ENCODE data around the gene SHISA2.
"Not testable (repeated sequence)": the region's sequence is repeated elsewhere in the genome, so short reads cannot be mapped to it uniquely, and the experiment has no call there.

SHISA2 gene

DNA sequence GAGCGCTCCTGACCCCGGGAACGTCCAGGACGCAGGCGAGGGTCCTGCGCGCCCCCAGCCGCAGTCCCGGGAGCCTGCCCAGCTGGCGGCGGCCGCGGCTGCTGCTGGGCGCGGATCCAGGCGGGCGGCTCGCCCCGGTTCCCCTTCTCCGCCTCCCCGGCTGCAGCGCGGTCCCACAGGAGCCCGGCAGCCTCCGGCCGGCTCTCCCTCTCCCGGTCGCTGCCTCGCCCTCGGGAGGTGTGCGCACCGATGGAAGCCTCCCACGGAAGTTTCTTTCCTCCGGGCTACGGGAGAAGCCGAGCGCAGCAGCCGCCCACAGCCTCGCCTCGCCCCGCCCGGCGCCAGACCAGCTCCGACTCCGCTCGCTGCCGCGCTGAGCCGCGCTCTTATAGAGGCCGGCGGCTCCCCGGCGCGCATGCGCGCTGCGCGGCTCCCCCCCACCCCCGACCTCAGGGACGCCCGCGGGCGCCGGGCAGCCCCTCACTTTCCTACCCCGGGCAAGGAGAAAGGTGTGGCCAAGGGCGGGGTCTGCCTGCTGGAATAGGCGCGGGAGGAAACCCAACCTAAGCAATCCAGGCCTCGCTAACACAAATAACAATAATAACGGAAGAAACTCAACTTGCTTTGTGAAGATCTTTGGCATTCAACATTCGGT lies at the start of gene SHISA2:
Gene SHISA2 (minus strand): TSS at position 360 of the 655 bp plus-strand sequence. CDS start 1,041 bp downstream, outside the sequence.
- DNase-seq, result peak; percentile 44
- Mint-ChIP-seq H3K4me3 (peak within 1 kb of the TSS; percentile 63), H3K9me3 (no peaks in the 10 kb centered on the region), H3K27me3 (peaks cover 66% of the 10 kb centered on the region), H3K27ac (no peak within 1 kb of the TSS), H3K36me3 (no peaks in the 10 kb centered on the region), H3K4me1 (peaks cover 41% of the 10 kb centered on the region)
- CTCF ChIA-PET, result no interaction called here

DNA sequence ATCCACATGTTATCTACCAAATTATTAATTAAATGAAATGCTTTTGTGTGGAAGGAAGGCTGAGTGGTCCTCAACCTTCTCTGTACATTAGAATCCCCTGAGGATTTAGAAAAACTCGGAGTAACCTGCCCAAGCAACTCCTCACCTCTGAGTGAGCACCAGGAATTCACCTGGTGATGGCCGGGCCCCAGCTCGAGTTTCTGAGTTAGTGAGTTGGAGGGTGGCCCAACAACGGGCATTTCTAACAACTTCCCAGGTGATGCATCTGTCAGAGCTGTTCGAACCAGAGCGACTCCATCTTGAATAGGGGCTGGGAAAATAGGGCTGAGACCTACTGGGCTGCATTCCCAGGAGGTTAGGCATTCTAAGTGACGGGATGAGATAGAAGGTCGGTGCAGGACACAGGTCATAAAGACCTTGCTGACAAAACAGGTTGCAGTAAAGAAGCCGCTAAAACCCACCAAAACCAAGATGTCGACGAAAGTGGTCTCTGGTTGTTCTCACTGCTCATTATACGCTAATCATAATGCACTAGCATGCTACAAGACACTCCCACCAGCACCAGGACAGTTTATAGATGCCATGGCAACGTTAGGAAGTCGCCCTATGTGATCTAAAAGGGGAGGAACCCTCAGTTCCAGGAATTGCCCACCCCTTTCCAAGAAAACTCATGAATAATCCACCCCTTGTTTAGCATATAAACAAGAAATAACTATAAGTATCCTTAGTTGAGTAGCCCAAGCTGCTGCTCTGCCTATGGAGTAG lies 44.2 kb upstream of the SHISA2 start:
- no peak overlapping the region for H3K4me3 Mint-ChIP-seq
- H3K9me3 Mint-ChIP-seq, result no peaks in the 10 kb centered on the region
- CTCF ChIA-PET, result interaction anchor here (1.1 kb wide), 1 partner anchor 18 kb away, joined by 4 read pairs; no protein-coding TSS in a partner anchor
- no peaks in the 10 kb centered on the region for H3K36me3 Mint-ChIP-seq
- H3K4me1 Mint-ChIP-seq, result no peaks in the 10 kb centered on the region
- H3K27me3 Mint-ChIP-seq, result peaks cover 10% of the 10 kb centered on the region
- H3K27ac Mint-ChIP-seq, result no peak overlapping the region
- DNase-seq, result no peak

DNA sequence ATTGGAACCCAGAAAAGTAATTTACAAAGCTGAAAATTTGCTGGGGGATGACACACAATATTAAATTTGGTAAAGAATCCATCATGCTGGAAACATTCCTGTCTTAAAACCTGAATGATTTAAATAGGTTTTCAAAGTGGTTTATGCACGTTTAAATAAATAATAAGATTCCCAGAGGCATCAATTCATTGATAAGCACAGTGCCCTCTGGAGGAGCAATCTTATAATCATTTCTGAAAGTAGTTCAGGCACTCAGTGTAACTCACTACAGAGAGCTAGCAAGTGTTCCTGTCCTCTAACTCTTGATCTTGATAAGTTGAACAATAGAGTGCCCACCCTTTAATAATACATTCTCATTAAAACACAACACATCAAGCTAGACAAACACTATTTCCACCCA lies 43.5 kb upstream of the SHISA2 start:
- CTCF ChIA-PET, result interaction anchor here (1.1 kb wide), 1 partner anchor 19 kb away, joined by 4 read pairs; no protein-coding TSS in a partner anchor
- DNase-seq, result no peak
- H3K4me1 Mint-ChIP-seq, result no peaks in the 10 kb centered on the region
- H3K27ac Mint-ChIP-seq, result no peak overlapping the region
- H3K4me3 Mint-ChIP-seq, result no peak overlapping the region
- H3K36me3 Mint-ChIP-seq, result no peaks in the 10 kb centered on the region
- H3K27me3 Mint-ChIP-seq, result peaks cover 10% of the 10 kb centered on the region
- H3K9me3 Mint-ChIP-seq, result no peaks in the 10 kb centered on the region

DNA sequence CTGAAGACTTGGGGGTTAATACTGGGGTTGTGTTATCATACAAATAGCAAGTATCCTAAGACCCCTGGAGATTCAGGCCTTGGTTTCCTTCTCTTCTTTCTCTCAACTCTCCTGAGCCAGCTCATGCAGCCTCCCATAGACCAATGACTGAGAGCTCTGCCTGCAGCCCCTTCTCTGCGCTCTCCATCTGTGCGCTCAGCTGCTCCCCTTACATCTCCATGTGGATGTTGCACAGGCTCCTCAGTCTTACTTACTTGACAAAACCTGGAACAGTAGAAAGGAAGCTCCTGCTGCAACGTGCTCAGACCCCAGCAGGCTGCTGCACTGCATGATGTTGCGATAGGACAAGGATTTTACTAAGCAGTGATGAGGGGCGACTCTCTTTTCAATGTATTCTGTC lies 25.0 kb upstream of the SHISA2 start:
- H3K4me3 Mint-ChIP-seq, H3K36me3 Mint-ChIP-seq, H3K27ac Mint-ChIP-seq, H3K4me1 Mint-ChIP-seq, DNase-seq, H3K9me3 Mint-ChIP-seq: not testable (repeated sequence)
- CTCF ChIA-PET, result interaction anchor here (1.1 kb wide), 1 partner anchor 498 kb away, joined by 3 read pairs; no protein-coding TSS in a partner anchor
- peaks cover 49% of the 10 kb centered on the region for H3K27me3 Mint-ChIP-seq

DNA sequence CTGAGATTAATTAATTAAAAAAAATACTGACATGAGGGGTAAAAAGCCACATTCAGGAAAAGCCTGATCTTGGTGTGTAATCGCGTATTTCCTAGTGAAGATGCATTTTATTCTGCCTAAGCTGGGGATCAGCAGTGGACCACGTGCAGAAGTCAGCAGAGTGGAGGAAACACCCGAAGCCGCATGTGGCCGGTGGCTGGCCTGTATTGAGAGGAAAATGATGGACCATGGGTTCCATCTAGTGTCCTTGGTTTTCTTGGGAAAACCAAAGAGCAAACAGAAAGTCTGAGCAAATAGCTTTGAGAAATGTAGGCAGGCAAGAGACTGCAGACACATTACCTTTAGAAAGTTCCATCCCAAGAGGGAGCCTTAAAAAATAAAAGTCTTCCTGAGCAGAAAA lies 23.7 kb upstream of the SHISA2 start:
- Mint-ChIP-seq H3K4me3 (no peak overlapping the region), H3K36me3 (no peaks in the 10 kb centered on the region), H3K27ac (no peak overlapping the region), H3K27me3 (peaks cover 50% of the 10 kb centered on the region), H3K4me1 (peaks cover 5% of the 10 kb centered on the region), H3K9me3 (no peaks in the 10 kb centered on the region)
- CTCF ChIA-PET, result interaction anchor here (1.2 to 1.5 kb wide), 2 partner anchors 10 to 501 kb away, joined by 4 read pairs; no protein-coding TSS in a partner anchor
- DNase-seq, result no peak

DNA sequence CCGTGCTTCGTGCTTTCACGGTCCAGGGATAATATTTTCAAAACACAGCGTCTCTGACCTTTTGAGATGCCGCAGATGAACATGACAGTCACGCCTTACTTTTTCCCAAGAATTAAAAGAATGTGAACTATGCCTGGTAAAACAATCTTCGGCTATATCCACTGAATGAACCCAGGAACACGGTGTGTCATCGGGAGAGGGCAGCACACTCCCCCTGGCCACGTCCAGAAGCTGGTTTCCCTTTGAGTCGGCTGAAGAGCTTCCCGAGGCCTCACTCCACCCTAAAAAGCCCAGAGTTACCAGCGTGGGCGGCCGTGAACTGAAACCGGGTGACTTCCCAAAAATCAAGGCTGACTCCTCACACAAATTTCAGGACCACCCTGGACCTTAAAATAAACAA lies 22.9 kb upstream of the SHISA2 start:
- Mint-ChIP-seq H3K4me1 (peaks cover 5% of the 10 kb centered on the region), H3K27ac (no peak overlapping the region), H3K27me3 (peaks cover 46% of the 10 kb centered on the region), H3K36me3 (no peaks in the 10 kb centered on the region), H3K9me3 (no peaks in the 10 kb centered on the region), H3K4me3 (no peak overlapping the region)
- CTCF ChIA-PET, result no interaction called here
- no peak for DNase-seq

DNA sequence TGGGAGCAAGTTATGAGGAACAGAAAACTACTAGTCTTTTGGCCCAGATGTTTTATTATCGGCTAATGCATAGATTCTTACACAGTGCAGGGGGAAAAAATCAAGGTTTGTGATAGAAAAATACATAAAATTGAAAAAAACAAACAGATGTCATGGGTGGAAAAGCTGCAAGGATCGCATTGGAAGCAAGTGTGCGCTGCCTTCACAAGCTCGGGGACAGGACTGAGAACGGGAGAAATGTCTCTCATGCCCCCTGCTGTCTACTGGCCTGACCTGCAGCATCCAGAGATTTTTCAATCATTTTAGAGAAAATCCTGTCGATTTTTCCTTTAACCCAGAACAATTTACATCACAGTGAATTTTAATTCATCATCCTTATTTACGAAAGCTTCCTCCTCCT lies 20.5 kb upstream of the SHISA2 start:
- H3K27ac Mint-ChIP-seq, H3K4me1 Mint-ChIP-seq, H3K4me3 Mint-ChIP-seq, H3K9me3 Mint-ChIP-seq, DNase-seq, H3K36me3 Mint-ChIP-seq: not testable (repeated sequence)
- peaks cover 58% of the 10 kb centered on the region for H3K27me3 Mint-ChIP-seq
- CTCF ChIA-PET, result interaction anchor here (0.7 to 3.1 kb wide), 4 partner anchors 200 to 563 kb away, joined by 3 to 20 read pairs (median 4); no protein-coding TSS in a partner anchor

DNA sequence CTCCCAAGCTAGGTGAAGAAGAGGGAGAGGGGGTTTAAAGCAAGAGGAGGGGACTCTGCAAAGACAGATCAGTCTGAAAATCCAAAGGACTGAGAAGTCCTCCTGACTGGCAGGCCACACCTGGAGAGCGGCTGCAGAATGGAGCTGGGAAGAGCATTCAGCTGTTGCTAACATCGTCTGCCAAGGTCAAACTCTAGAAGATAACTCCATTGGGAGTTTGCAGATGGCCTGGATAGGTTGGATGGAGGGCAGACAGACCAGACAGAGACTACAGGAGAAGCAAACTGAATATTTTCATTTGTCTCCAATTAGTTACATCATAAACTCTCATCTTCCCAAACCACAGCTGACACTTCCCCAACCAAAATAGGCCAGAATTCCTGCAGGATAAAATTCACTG lies 19.9 kb upstream of the SHISA2 start:
- Mint-ChIP-seq H3K9me3 (no peaks in the 10 kb centered on the region), H3K27me3 (peaks cover 52% of the 10 kb centered on the region), H3K4me3 (no peak overlapping the region), H3K36me3 (no peaks in the 10 kb centered on the region), H3K27ac (no peak overlapping the region), H3K4me1 (peaks cover 5% of the 10 kb centered on the region)
- DNase-seq, result no peak
- CTCF ChIA-PET, result interaction anchor here (1.2 to 3.1 kb wide), 5 partner anchors 98 to 563 kb away, joined by 3 to 20 read pairs (median 4); no protein-coding TSS in a partner anchor

GRCh38 chr13:26069642-26070041 lies 17.8 kb upstream of the SHISA2 start:
- H3K36me3 Mint-ChIP-seq, DNase-seq, H3K4me3 Mint-ChIP-seq, H3K4me1 Mint-ChIP-seq, H3K9me3 Mint-ChIP-seq, H3K27ac Mint-ChIP-seq: not testable (repeated sequence)
- CTCF ChIA-PET, result interaction anchor here (1.2 to 2.7 kb wide), 4 partner anchors 27 to 498 kb away, joined by 3 to 13 read pairs (median 3); no protein-coding TSS in a partner anchor
- peaks cover 35% of the 10 kb centered on the region for H3K27me3 Mint-ChIP-seq

- H3K4me1 Mint-ChIP-seq, H3K27ac Mint-ChIP-seq, H3K4me3 Mint-ChIP-seq, H3K9me3 Mint-ChIP-seq, H3K36me3 Mint-ChIP-seq, DNase-seq: not testable (repeated sequence)
- CTCF ChIA-PET, result interaction anchor here (0.6 to 1.8 kb wide), 2 partner anchors 239 to 494 kb away, joined by 3 to 6 read pairs; no protein-coding TSS in a partner anchor
- H3K27me3 Mint-ChIP-seq, result peaks cover 32% of the 10 kb centered on the region
These were observed 16.6 kb upstream of the SHISA2 start for GRCh38 chr13:26068372-26068771.

- CTCF ChIA-PET, result interaction anchor here (1.0 to 1.8 kb wide), 2 partner anchors 238 to 493 kb away, joined by 3 to 6 read pairs; no protein-coding TSS in a partner anchor
- peaks cover 4% of the 10 kb centered on the region for H3K4me1 Mint-ChIP-seq
- H3K27me3 Mint-ChIP-seq, result peaks cover 29% of the 10 kb centered on the region
- no peak overlapping the region for H3K4me3 Mint-ChIP-seq
- H3K9me3 Mint-ChIP-seq, result no peaks in the 10 kb centered on the region
- no peak for DNase-seq
- H3K36me3 Mint-ChIP-seq, result no peaks in the 10 kb centered on the region
- no peak overlapping the region for H3K27ac Mint-ChIP-seq
These were observed 15.8 kb upstream of the SHISA2 start for GRCh38 chr13:26067601-26068000.

GRCh38 chr13:26066492-26066891 lies 14.7 kb upstream of the SHISA2 start:
- not testable (repeated sequence) for H3K36me3 Mint-ChIP-seq, H3K9me3 Mint-ChIP-seq, H3K27ac Mint-ChIP-seq, DNase-seq, H3K4me3 Mint-ChIP-seq, H3K4me1 Mint-ChIP-seq
- H3K27me3 Mint-ChIP-seq, result peaks cover 26% of the 10 kb centered on the region
- CTCF ChIA-PET, result interaction anchor here (0.6 to 1.1 kb wide), 2 partner anchors 235 to 237 kb away, joined by 3 read pairs; no protein-coding TSS in a partner anchor

GRCh38 chr13:26062853-26063444 lies 11.1 kb upstream of the SHISA2 start:
- Mint-ChIP-seq H3K27me3 (peaks cover 15% of the 10 kb centered on the region), H3K36me3 (no peaks in the 10 kb centered on the region), H3K4me3 (no peak overlapping the region), H3K9me3 (no peaks in the 10 kb centered on the region), H3K27ac (no peak overlapping the region), H3K4me1 (peaks cover 13% of the 10 kb centered on the region)
- CTCF ChIA-PET, result interaction anchor here (0.9 to 3.7 kb wide), 10 partner anchors 180 to 490 kb away, joined by 3 to 29 read pairs (median 3); no protein-coding TSS in a partner anchor
- DNase-seq, result peak; percentile 68

DNA sequence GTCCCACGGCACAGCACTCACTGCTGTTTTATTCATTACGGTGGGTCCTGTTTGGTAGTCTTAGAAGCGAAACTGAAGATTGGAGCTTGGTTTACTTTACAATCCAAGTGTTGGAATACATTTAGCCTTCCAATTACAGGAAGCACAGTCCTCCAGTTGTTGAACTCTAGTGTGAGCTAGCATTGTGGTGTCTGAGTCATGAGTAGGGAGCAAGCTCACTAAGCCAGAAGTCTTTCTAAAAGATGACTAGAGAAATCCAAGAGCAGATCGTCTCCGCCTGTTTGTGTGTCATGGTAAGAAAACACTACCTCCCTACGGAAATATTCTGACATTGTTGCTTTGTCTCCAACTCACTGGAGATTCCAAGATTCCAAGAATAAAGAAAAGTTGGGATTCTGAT lies 10.1 kb upstream of the SHISA2 start:
- Mint-ChIP-seq H3K27ac (no peak overlapping the region), H3K4me1 (peaks cover 13% of the 10 kb centered on the region)
- CTCF ChIA-PET, result interaction anchor here (0.9 to 3.7 kb wide), 6 partner anchors 9 to 488 kb away, joined by 3 to 29 read pairs (median 5); no protein-coding TSS in a partner anchor

More for the DNA sequence above, 10.1 kb upstream of the SHISA2 start:
- Mint-ChIP-seq H3K9me3 (no peaks in the 10 kb centered on the region), H3K4me3 (no peak overlapping the region), H3K27me3 (peaks cover 18% of the 10 kb centered on the region), H3K36me3 (no peaks in the 10 kb centered on the region)
- DNase-seq, result no peak
